NCI-H1694 (cell line): Measurements from ENCODE around the gene STARD3.
"Not testable (repeated sequence)": the region's sequence is repeated elsewhere in the genome, so short reads cannot be mapped to it uniquely, and the experiment has no call there.

Experiments used
- DNase-seq: peaks from one replicate; lab custom pipeline; 2025; lab: John Stamatoyannopoulos, UW

The STARD3 gene

DNA sequence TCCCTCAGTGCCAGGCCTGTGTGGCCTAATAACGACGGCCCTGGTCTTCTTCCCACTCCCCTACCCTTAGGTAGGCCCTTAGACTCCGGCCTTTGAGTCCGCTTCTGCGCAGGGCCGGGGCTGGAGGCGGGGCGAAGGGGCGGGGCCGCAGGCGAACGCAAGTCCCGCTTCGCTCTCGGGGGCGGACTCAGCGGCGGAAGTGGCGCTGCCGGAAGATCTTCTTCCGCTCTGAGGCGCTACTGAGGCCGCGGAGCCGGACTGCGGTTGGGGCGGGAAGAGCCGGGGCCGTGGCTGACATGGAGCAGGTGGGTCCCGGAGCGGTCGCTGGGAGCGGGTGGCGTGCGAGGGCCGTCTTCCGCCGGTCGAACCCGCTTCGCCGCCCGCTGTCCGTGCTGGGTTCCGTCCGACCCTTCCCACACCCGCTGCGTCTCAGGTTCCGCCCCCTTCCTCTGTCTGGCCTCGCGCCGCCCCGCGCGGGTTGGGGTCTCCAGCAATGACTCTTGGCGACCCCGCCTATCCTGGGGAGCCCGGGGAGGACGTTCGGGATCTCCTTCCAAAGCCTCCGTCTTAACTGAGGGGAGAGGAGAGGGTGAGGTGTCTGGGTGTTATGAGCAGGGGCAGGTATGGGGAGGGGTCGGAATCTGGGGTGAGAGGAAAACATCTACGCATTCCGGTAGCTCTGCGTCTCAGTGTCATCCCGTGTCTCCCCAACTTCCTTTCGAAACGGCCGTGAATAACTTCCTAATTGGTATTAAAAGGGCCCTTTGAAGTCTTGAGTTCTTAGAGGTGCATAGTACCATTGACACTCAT lies at the start of gene STARD3:
STARD3 (plus strand) TSS at position 218 of the 810 bp plus-strand sequence. CDS start 16,388 bp downstream, outside the sequence.
- peak; percentile 45 for DNase-seq

GRCh38 chr17:39590180-39590579 lies 46.8 kb upstream of the STARD3 start:
- not testable (repeated sequence) for DNase-seq

DNA sequence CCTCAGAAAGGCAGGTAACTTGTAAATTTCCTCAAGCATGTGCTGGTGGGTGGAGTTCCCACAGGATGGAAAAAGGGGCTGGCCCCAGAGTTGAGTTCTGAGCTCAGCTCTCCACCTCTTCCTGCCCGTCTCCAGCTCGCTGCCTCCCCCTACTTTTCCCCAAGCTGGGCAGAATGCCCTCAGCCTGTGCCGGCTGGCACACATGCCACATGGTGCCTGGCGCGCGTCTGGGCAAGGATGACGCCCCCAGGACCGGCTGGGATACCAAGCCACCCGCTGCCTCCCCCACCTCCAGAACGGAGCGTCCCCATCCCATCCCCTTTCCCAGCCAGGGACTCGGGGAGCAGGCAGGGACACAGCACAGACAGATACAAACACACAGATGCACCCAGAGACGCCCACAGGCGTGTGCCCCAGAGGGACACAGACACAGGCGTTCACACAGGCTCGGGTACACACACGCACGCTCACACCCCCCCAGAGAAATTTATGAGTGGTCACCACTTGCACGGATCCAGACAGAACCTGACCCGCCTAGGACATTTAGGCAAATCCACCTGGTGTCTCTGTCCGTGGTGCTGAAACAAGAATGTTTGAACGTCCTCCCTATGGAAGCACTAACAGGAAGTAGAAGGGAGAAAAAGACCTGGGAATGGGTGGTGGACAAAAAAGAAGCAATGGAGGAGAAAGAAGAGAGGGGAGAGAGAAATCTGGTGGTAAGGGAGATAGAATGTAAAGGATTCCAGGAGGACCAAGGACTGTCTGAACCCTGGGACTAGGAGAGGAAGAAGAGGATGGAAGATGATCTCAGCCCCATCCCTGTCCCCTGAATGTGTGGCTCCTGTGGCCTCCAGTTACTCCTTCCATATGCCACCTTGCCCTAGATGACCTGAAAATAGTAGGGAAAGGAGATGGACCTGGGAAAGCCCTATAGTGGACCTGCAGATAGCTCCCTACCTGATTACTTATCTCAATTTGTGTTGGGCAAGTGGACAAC lies 44.7 kb upstream of the STARD3 start:
- DNase-seq, result peak; percentile 86

- DNase-seq, result no peak
Observed at GRCh38 chr17:39593371-39593770, 43.6 kb upstream of the STARD3 start.

- DNase-seq, result no peak
Observed at GRCh38 chr17:39595294-39595693, 41.6 kb upstream of the STARD3 start.

- no peak for DNase-seq
Observed at GRCh38 chr17:39595928-39596510, 40.9 kb upstream of the STARD3 start.

GRCh38 chr17:39596543-39597267 lies 40.2 kb upstream of the STARD3 start:
- DNase-seq, result peak; percentile 65

DNA sequence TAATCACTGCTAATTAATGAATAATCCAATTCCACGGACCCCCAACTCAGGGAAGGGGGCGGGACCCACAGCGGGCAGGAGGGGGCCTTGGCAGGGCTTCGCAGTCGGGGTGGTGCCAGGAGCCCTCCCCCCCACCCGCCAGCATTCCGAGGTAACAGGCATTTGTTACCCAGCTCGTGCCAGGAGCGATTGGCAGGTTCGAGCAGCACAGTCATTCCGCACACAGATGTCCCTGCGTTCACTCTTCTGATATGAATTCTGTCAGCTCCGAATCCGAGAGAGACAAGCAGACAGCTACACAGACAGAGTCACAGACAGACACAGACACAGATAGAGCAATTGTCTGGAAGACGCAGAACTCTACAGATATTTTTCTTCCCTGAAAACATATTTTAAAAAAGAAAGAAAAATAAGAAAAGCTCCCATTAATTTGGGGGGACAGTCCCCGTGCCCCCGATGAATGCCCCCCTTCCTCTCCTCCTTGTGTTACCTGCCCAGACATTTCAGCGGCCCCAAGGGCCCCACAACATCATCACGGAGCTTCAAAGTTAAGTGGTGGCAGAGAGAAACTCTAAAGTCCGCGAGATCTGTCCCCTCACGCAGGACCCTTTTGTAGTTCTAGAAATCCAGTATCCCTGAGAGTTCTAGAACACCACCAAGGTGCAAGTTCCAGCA lies 39.4 kb upstream of the STARD3 start:
- DNase-seq, result peak; percentile 82

DNA sequence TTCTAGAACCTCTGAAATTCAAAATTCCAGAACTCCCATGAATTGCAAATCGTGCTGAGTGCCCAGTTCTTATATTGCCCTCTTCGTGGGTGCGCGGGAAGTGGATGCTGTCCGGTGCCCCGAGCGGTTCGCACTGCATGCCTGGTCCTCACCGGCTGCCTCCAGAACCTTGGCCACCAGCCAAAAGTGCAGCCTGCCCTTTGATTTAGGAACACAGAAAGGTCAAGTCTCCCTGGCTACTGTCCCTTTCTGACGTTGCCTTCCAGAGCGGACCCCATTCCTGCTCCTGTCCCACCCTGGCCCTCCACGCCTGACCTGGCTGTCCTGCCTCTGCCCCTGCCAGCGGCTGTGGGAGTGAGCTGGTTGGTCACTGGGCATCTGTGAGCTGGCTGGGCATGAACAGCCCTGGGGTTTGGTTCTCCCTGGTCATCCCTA lies 38.9 kb upstream of the STARD3 start:
- DNase-seq, result no peak

- DNase-seq, result no peak
Observed at GRCh38 chr17:39598630-39599003, 38.3 kb upstream of the STARD3 start.

GRCh38 chr17:39599004-39599664 lies 37.8 kb upstream of the STARD3 start:
- DNase-seq, result peak; percentile 67

DNA sequence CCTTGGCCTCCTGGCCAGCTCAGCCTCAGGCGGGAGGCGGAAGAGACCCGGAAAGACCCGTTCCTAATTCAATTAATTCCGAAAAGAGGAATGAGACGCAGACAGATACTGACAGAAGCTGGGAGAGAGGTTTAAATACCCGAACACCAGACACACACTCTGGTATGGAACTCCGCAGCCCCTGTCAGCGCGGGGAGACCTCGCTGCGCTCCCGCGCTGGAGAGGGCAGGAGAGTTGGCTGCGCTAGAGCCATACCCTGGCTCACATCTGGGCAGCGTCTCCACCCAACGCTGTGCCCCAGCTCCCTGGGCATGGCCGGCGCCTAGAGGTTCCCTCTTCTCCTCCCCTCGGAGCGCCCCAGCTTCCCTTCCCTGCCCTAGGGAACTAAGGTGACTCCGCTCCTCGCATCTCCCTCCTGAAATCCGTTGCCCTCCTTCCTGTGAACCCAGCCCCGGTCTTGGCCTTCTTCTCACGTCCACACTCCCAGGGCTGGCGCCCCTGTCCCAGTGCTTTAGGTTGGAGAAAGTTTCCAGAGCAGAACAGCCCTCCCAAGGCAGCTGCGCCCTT lies 37.2 kb upstream of the STARD3 start:
- peak; percentile 67 for DNase-seq

- no peak for DNase-seq
Observed at GRCh38 chr17:39600288-39600996, 36.5 kb upstream of the STARD3 start.

- no peak for DNase-seq
Observed at GRCh38 chr17:39600997-39601597, 35.8 kb upstream of the STARD3 start.

DNA sequence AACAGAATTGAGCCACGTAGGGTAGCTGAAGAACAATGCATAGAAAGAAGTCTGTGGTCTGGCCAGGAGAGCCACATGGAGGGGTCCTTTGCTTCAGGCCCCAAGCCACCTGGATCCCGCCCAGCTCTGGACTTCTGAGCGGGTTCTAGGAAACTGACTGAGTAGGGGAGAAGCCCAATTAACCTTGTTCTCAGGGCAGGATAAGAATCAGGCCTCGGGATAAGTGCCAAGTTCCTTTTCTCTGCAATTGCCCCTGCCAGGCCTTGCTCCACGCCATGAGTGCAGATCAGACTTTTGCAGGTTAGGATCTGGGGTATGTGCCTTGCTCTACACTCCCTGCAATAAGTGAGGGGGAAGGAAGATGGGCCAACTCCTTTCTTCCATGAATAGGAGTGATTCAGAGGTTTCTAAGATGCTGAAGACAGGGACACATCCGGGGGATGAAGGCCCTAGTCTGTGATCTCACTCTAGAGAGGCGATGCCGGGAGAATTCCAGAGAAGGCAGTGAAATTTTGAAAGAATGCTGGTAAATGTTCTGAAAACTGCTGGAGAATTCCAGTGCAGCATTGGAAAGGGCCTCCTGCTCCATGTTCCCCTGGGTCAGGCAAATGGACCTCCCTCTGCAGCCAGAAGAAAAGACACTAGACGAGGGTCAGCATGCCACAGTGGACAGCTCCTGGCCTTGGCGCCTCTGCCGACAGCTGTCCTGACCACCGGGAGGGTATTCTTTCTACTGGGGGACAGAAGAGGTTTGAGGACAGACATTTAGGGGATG lies 35.0 kb upstream of the STARD3 start:
- DNase-seq, result no peak

DNA sequence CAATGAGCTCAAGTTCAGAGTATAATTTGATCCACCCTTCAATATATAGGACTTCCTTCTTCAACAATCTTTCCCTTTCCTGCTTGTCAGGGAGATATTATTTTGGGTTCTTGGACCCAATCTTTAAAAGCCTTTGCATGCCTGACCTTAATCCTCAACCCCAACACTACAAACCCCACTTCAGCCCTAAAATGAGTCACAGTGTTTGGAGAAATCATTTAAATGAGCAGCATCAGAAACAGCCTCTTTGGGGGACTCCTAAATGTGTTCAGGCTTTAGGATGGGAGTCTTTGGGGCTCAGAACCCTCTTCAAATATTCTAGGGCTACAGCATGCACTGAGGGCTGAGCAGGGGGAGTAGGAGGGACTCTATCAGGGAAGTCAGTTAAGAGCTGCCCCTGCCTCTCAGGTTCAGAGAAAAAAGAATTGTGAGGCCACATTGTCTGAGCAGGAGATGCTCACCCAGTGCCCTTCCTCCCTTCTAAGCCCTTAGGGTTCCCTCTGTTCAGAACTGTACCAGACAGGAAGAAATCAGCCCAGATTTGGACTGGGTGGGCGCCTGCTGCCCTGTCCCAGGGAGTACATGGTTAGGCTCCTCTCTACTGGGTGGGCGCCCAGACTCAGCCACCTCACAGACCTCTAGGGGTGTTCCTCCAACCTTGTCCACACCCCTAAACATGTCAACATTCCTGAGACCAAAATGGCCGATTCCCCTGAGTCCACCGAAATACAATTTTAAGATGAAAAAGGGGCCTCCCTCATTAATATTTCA lies 34.2 kb upstream of the STARD3 start:
- DNase-seq, result no peak

DNA sequence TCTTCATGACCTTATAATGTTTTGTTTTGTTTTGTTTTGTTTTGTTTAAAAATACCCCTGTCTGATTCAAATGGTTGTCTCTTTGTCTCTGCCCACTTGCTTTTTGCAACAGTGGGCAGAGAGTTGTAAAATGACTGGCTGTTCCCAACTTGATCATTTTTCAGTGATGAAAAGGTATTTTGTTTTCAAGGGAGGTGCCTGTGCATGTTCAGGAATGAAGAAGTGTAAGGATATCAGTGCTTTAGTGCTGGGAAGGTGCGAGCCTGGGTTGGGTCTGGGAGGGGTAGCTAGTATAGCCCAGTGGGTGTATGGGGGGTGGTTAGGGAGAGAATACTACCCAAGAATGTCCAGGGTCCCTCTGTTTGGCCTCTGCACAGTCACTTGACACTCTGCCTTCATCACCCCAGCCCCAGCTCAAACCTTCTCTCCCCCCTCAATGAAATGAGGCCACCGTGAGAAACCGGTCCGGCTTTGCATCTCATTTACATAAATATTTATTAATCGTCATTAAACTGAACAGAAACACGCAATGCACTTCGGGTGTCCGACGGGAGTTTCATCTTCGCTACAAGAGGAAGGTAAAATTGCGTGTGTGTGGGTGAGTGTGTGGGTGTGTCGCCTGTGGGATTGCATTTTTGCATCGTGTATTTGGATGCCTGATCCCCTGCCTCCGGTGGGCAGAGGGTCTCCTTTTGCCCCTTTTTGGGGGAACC lies 33.5 kb upstream of the STARD3 start:
- DNase-seq, result no peak
